Measurements from ENCODE around the gene PEX11G.

PEX11G gene

GRCh38 chr19:7500811-7501450, 12.1 kb upstream of the PEX11G start:
- peak in 2 of 4 experiments; percentile 56 to 63 for DNase-seq (ENCODE audit: low read depth in 4 of 4, low spot score in 1 of 4)

- DNase-seq (ENCODE audit: low read depth in 4 of 4, low spot score in 1 of 4), result no peak
Measured at GRCh38 chr19:7497292-7497691, 8.5 kb upstream of the PEX11G start.

GRCh38 chr19:7494416-7495098, 5.7 kb upstream of the PEX11G start:
- DNase-seq (ENCODE audit: low read depth in 4 of 4, low spot score in 1 of 4), result no peak

GRCh38 chr19:7492558-7492957, 3.7 kb upstream of the PEX11G start:
- DNase-seq (ENCODE audit: low read depth in 4 of 4, low spot score in 1 of 4), result no peak

GRCh38 chr19:7492142-7492541, 3.3 kb upstream of the PEX11G start:
- DNase-seq (ENCODE audit: low read depth in 4 of 4, low spot score in 1 of 4), result peak in 1 of 4 experiments; percentile 47

GRCh38 chr19:7489609-7490044, 792 bp upstream of the PEX11G start:
- no peak for DNase-seq (ENCODE audit: low read depth in 4 of 4, low spot score in 1 of 4)

- no peak for DNase-seq (ENCODE audit: low read depth in 4 of 4, low spot score in 1 of 4)
Measured at GRCh38 chr19:7486923-7487322, 1.9 kb downstream of the PEX11G start.

GRCh38 chr19:7483720-7484201, 5.1 kb downstream of the PEX11G start:
- no peak for DNase-seq (ENCODE audit: low read depth in 4 of 4, low spot score in 1 of 4)

GRCh38 chr19:7482584-7483439, 6.0 kb downstream of the PEX11G start:
- DNase-seq (ENCODE audit: low read depth in 4 of 4, low spot score in 1 of 4), result no peak

- no peak for DNase-seq (ENCODE audit: low read depth in 4 of 4, low spot score in 1 of 4)
Measured at GRCh38 chr19:7480970-7481255, 7.9 kb downstream of the PEX11G start.

GRCh38 chr19:7480222-7480969, 8.4 kb downstream of the PEX11G start:
- DNase-seq (ENCODE audit: low read depth in 4 of 4, low spot score in 1 of 4), result no peak

- DNase-seq (ENCODE audit: low read depth in 4 of 4, low spot score in 1 of 4), result no peak
Measured at GRCh38 chr19:7478843-7479227, 10.0 kb downstream of the PEX11G start.

- DNase-seq (ENCODE audit: low read depth in 4 of 4, low spot score in 1 of 4), result no peak
Measured at GRCh38 chr19:7478173-7478842, 10.5 kb downstream of the PEX11G start.

GRCh38 chr19:7477758-7478157, 11.1 kb downstream of the PEX11G start:
- no peak for DNase-seq (ENCODE audit: low read depth in 4 of 4, low spot score in 1 of 4)

GRCh38 chr19:7476777-7477494, 11.9 kb downstream of the PEX11G start:
- DNase-seq (ENCODE audit: low read depth in 4 of 4, low spot score in 1 of 4), result no peak

GRCh38 chr19:7476241-7476640, 12.6 kb downstream of the PEX11G start:
- no peak for DNase-seq (ENCODE audit: low read depth in 4 of 4, low spot score in 1 of 4)

GRCh38 chr19:7475665-7476064, 13.2 kb downstream of the PEX11G start:
- DNase-seq (ENCODE audit: low read depth in 4 of 4, low spot score in 1 of 4), result no peak

GRCh38 chr19:7471696-7472615, 16.9 kb downstream of the PEX11G start:
- no peak for DNase-seq (ENCODE audit: low read depth in 4 of 4, low spot score in 1 of 4)

Measured in stimulated activated CD4-positive, alpha-beta T cell treated with anti-CD3 and anti-CD28 coated beads, Interleukin-1b, Interleukin-23, amount 100 ng/mL, for 24 hours (primary cell).